GM19397 (cell line): ENCODE results near the gene SPTSSB.

ENCODE experiments used
- ATAC-seq: cut with Tn5 transposase; IDR thresholded peaks from one replicate; pipeline ENCODE4 v1.9.1; 2021; ENCODE audit warnings: mild to moderate bottlenecking, moderate library complexity; ENCODE audit not compliant: unreplicated experiment

The SPTSSB gene

DNA sequence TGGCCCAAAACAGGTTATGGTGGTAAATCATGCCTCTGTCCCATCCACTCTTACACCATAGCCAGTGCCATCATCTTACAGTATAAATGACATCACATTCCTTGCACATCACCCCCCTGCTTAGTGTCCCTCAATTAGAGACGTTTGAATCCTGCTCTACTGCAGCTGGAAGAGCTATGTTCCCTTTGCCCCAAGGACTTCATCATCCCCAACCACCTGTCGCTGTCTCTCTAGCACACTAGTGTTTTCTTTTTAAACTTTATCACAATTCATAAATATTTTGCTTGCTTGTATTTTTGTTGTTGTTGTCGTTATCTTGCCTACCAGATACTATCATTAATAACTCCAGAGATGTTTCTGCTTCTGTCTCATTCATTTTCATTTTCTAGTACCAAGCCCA, 28.7 kb downstream of the SPTSSB start:
- no peak for ATAC-seq

DNA sequence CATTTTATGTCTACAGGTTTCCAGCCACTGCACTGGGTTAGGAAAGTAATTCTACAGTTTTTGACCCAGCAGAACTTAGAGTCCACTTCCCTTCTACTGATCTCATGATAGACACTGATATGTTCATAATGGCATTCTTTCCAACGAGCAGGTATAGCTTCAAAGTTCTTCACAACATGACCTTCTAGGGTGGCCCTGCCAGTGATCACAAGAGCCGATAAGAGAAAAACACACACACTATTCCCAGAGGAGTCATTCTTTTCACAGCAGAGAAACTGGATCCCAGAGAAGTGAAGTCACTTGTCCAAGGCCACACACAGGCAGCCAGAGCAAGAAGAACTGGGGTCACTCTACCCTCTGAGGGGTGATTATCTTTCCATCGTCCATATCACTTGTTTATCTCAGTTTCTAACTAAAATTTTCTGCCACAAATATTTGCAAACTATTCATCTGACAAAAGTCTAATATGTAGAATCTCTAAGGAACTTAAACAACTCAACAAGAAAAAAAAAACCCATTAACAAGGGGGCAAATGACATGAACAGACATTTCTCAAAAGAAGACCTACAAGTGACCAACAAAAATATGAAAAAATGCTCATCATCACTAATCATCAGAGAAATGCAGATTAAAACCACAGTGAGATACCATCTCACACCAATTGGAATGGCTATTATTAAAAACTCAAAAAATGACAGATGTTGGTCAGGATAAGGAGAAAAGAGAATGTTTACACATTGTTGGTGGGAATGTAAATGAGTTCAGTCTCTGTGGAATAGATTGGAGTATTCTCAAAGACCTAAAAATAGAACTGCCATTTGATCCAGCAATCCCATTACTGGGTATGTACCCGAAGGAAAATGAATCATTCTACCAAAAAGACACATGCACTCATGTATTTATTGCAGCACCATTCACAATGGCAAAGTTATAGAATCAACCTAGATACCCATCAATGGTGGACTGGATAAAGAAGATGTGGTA, 31.5 kb downstream of the SPTSSB start:
- ATAC-seq, result no peak

DNA sequence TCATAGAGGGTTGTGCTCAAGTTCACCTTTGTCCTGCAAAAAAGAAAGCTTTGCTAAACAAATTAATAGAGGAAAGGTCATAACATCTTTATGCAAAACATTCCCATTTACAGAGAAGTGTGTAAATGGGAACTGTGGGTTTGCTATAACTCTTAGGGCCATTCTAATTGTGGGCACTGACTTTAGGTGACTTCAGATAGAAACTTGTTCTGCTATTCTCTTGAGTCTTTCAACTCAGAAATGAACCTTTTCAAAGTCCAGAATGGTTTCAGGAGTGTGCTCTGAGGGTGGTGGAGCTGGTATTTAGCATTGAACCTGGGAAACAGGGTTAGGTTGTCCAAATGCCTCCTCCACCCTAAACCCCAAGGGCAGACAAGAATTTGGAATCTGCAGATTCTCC, 34.0 kb downstream of the SPTSSB start:
- ATAC-seq, result no peak

DNA sequence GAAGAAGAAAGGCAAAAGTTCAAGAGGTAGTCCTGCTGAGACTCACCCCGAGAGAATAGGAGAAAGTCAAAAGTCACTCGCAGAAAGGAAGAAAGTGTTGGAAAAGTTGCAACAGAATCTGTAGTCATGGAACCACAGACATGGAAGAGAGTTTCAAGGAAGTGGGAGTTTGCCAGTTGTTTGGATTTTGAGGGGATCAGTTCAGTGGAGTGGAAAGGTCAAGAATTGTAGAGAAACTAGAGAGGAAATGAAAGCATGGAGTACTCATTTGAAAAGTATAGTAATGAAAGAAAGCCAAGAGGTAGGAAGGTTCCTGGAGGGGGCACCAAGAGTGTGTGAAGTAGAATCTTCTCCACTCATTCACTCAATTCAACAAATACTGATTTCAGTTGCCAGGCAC, 34.7 kb downstream of the SPTSSB start:
- ATAC-seq, result no peak

- ATAC-seq, result no peak
Measured at GRCh38 chr3:161333696-161334095, 37.6 kb downstream of the SPTSSB start.

- no peak for ATAC-seq
Measured at GRCh38 chr3:161332792-161333191, 38.5 kb downstream of the SPTSSB start.

DNA sequence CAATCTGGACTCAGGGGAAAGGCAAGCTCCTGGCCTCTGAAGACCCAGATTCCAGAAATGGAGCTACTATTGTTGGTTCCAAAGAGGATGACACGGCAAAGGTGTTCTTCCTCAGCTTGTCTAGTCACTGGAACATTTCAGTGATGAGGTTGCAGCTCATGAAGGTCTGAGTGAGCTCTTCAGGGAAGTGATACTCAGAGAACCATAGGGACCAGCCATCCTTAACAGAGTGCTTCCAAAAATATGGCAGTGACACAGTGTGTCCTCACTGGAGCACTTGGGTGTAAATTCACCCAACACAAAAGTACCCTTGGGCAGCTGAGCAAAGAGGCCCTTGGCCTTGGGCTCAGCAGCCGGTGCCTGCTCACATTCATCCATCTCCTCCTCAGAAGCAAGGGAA, 46.3 kb downstream of the SPTSSB start:
- no peak for ATAC-seq

GRCh38 chr3:161323926-161324621, 47.2 kb downstream of the SPTSSB start:
- ATAC-seq, result no peak

DNA sequence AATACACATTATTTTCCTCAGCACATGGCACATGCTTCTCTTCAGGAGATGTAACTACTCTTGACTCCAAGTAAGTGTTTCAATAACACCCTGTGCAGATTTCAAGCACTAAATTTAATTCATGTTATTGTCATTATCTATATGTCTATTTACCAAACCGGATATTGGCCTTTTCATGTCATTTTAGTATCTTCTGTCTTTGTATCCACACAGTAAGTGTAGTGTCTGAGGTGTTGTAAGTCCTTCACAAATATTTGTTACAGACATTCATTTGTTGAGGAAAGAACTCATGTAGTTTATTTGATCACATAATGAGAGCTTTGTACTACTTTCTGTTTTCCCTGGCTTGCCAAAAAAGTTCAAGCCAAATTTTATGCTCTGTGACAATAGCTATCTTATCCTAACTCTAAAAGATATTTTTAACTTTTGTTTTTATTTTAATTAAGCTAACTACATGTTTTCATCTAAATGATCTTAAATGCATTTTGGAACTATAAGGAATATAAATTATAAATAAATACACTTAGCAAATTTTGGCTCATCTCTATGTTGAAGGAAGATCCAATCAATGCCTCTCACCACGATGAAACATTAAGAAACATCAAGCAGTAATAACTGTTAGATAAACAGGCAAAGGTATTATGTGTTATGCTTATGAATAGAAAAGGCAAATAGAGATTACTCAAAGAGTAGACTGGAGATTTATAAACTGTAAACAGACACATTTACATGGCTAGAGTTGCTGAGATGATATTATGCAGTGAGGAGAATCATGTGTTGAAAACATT, 48.3 kb downstream of the SPTSSB start:
- ATAC-seq, result no peak

- no peak for ATAC-seq
Measured at GRCh38 chr3:161320837-161321236, 50.5 kb downstream of the SPTSSB start.

DNA sequence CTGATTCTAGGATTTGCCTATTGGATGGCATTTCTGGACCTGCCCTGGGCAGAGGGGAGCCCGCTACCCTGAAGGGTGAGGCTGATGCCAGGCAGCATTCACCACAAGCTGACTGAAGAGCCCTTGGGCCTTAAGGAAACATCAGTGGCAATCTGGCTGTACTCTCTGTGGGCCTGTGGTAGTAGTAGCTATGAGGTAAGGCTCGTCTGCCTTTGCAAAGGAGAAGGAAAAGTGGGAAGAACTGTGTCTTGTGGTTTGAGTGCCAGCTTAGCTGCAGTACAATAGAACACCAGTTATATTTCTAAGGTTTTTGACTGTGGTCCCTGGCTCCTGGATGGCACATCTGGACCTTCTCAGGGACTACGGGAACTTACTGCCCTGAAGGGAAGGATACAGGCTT, 51.5 kb downstream of the SPTSSB start:
- no peak for ATAC-seq

- no peak for ATAC-seq
Measured at GRCh38 chr3:161317077-161317476, 54.2 kb downstream of the SPTSSB start.

DNA sequence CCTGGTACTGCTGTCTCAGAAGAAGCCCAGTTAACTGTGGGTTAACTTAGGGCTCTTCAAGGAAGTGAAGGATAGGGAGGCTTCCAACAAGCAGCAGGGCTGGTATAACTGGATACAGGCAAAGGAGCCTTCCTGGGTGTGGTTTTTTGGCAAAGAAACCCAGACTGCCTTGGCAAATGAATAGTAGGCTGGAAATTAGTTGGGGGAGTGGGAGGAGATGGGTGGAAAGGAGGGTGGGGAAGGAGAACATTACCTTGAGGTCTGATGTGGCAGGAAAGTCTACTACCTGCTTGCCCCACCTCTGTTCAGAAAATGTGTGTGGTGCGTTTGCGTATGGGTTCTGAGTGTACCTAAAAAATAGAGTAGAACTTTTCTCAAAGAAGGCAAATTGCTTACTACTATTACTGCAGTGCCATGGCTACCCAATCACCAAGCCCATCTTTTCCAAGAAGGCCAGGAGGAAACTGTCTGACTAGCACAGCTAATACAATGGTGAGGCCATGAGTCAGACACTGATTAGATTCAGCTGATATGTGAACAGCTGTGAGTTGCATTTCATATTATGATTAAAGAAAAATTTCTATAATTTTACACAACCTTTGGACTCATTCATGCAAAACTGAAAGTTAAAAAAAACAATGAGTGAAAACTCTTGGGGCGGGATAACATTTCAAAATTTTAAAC, 55.2 kb downstream of the SPTSSB start:
- no peak for ATAC-seq

- ATAC-seq, result peak; percentile 52
Measured at GRCh38 chr3:161314836-161315395, 56.4 kb downstream of the SPTSSB start.

DNA sequence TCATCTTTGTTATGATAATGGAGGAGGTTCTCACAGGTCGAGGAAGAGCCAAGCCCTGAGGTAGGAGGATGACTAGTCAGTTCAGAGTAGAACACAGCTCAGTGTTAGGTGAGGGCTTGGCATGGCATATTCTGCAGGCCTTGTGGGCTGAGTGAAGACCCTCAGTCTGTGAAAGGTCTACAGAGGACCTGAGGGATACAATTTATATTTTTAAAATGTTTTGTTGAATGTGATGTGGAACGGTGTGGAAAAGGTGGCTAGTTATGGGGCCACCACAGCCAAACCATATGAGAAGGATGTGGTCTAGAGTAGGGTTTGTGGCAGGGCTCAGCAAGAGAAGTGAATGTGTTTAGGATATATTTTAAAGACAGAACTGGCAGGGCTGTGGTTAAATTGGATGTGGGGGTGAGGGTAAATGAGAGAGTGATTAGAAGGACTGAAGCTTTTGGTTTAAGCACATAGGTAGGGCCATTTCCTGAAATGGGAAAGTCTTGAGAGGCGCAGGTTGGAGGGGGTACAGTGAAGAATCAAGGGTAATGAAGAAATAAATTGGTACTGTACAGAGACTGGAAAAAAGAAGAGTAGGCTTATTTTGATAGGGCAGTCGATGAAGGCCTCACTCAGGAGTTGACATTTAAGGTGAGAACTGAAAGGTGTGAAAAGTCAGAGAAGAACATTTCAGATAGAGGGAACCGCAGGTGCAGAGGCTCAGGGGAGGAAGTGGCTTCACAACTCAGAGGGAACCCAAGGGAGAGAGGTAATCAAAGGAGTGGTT, 60.5 kb downstream of the SPTSSB start:
- ATAC-seq, result peak; percentile 74

GRCh38 chr3:161305095-161305991, 66.0 kb downstream of the SPTSSB start:
- no peak for ATAC-seq

- no peak for ATAC-seq
Measured at GRCh38 chr3:161296814-161297213, 74.5 kb downstream of the SPTSSB start.

GRCh38 chr3:161295325-161295724, 76.0 kb downstream of the SPTSSB start:
- no peak for ATAC-seq
